HL-60 (cell line): ENCODE measurements around the gene CCT5.

ENCODE experiments used
- CTCF ChIP-seq: IDR thresholded peaks from one replicate; pipeline ENCODE4 v1.5.1; 2011; ENCODE audit warnings: low read length, control low read depth, inconsistent platforms; ENCODE audit not compliant: insufficient read depth
- GABPA ChIP-seq: IDR thresholded peaks from 2 replicates; pipeline ENCODE4 v1.6.1; 2012; ENCODE audit warnings: low read depth

GRCh38 chr5:10315201-10315600, 65.1 kb downstream of the CCT5 start:
- no peak for TF ChIP-seq CTCF
- TF ChIP-seq GABPA: no peak
